Kidney (tissue), 14 donors: ENCODE measurements around the gene HSF4. TPM values are rescaled to one million over a fixed set of nuclear protein-coding genes. Genes with fewer than 3 reads are reported as not detected.

Experiments used
- DNase-seq, 5 donors: peaks; one replicate each; pipeline ENCODE4 v3.0.0-alpha.2; 2013 to 2020
- FAIRE-seq: peaks from 2 replicates; lab custom pipeline; 2012; peaks lifted over from hg19 to GRCh38; lab: Jason Lieb, UNC
- H3K27ac ChIP-seq, 2 donors: one replicate each; pipeline ENCODE4 v1.7.0; 2013; ENCODE audit warnings: low read depth in 2 of 2, low read length in 2 of 2, inconsistent platforms in 1 of 2
- H3K27me3 ChIP-seq: one replicate; pipeline ENCODE4 v1.7.1; 2013; ENCODE audit warnings: low read length, inconsistent platforms; ENCODE audit not compliant: control insufficient read depth, insufficient read depth
- H3K36me3 ChIP-seq, 3 donors: one replicate each; pipeline versions ENCODE4 v1.7.0 to v1.7.1; 2013; ENCODE audit warnings: low read length in 3 of 3, control low read depth in 1 of 3, inconsistent platforms in 1 of 3; ENCODE audit not compliant: insufficient read depth in 3 of 3, control insufficient read depth in 2 of 3
- H3K4me1 ChIP-seq, 3 donors: one replicate each; pipeline versions ENCODE4 v1.7.0 to v1.7.1; 2013; ENCODE audit warnings: low read length in 3 of 3, inconsistent platforms in 1 of 3, low read depth in 1 of 3; ENCODE audit not compliant: control insufficient read depth in 2 of 3, insufficient read depth in 2 of 3
- H3K4me3 ChIP-seq, 3 donors: one replicate each; pipeline versions ENCODE4 v1.7.0 to v1.8.1; 2013; ENCODE audit warnings: low read length in 3 of 3, control low read depth in 1 of 3, inconsistent platforms in 1 of 3
- H3K9ac ChIP-seq, 3 donors: one replicate each; pipeline versions ENCODE4 v1.7.0 to v1.7.1; 2013; ENCODE audit warnings: low read length in 3 of 3, control low read depth in 1 of 3, inconsistent platforms in 1 of 3
- H3K9me3 ChIP-seq, 3 donors: one replicate each; pipeline versions ENCODE4 v1.7.0 to v1.7.1; 2013; ENCODE audit warnings: low read length in 3 of 3, control low read depth in 1 of 3, inconsistent platforms in 1 of 3; ENCODE audit not compliant: control insufficient read depth in 2 of 3, insufficient read depth in 1 of 3
- CTCF ChIP-seq: IDR thresholded peaks from 3 replicates; pipeline ENCODE4 v1.5.1; 2012; ENCODE audit warnings: mild to moderate bottlenecking, moderate library complexity, borderline replicate concordance; ENCODE audit not compliant: insufficient read depth; ENCODE audit errors: extremely low read depth
- intact Hi-C: fragments of 100-400 bp; cut with DNase I; formaldehyde crosslinking; loops from one replicate; pipeline ENCODE4 v1.11.1; 2022
- microRNA-seq: library from miRNA; unstranded; fragments of <30 nt; microRNA quantifications from one replicate; pipeline ENCODE4 v1.2.0, GENCODE V29; 2020
- polyA plus RNA-seq: library from polyadenylated mRNA; stranded (reverse); fragments of 350-450 nt; fragmentation: Illumina TruSeq; extraction: RNeasy Lipid Tissue Mini Kit (QIAGEN cat#74804); gene quantifications from one replicate; pipeline ENCODE4 v1.2.3, GENCODE V29; 2014; ENCODE audit warnings: low read depth, low replicate concordance; ENCODE audit not compliant: insufficient read depth
- total RNA-seq: library from RNA; stranded (reverse); fragmentation: NEBNext Ultra II Directional; extraction: Animal tissue kit (Norgen Biotek cat#: 25700); gene quantifications from one replicate; pipeline ENCODE4 v1.2.1, GENCODE V29; 2021
- donor health status: control.
- donor health status: control.
- donor health status: control.
- donor health status: control.
- donor health status: control.
- donor health status: DM: yes; HTN: yes; CAD: no.
- donor health status: Normal renal cell carcinoma (clear cell type).

The HSF4 gene
- total and polyA plus RNA-seq, 2 donors from 2014 or later = 26.7 to 37.9 TPM

GRCh38 chr16:67213197-67214019 is 48.9 kb downstream of the HSF4 start:
- DNase-seq = no peak
- Histone ChIP-seq H3K4me1 (peaks cover 0 to 6% (median 0%) of the 10 kb centered on the region in 3 donors), H3K9me3 (no peaks in the 10 kb centered on the region), H3K9ac (no peak overlapping the region), H3K4me3 (no peak overlapping the region), H3K27ac (no peak overlapping the region), H3K36me3 (no peaks in the 10 kb centered on the region), H3K27me3 (no peaks in the 10 kb centered on the region)
- TF ChIP-seq CTCF = no peak
- FAIRE-seq = no peak
- intact Hi-C loops = no loop called here

- Histone ChIP-seq H3K9ac (no peak overlapping the region), H3K27ac (no peak overlapping the region), H3K36me3 (no peaks in the 10 kb centered on the region), H3K4me3 (no peak overlapping the region), H3K27me3 (no peaks in the 10 kb centered on the region), H3K9me3 (no peaks in the 10 kb centered on the region), H3K4me1 (peaks cover 0 to 4% (median 0%) of the 10 kb centered on the region in 3 donors)
- TF ChIP-seq CTCF = no peak
- DNase-seq (peak in 1 of 5 donors; percentile 53), FAIRE-seq (no peak)
- intact Hi-C loops = no loop called here
Observed at GRCh38 chr16:67215706-67216105, 51.2 kb downstream of the HSF4 start.

- Histone ChIP-seq H3K4me3 (no peak overlapping the region), H3K9ac (no peak overlapping the region), H3K4me1 (peaks cover 0 to 4% (median 0%) of the 10 kb centered on the region in 3 donors), H3K9me3 (no peaks in the 10 kb centered on the region), H3K36me3 (no peaks in the 10 kb centered on the region), H3K27ac (peak overlapping the region in 1 of 2 donors; percentile 27), H3K27me3 (no peaks in the 10 kb centered on the region)
- DNase-seq (peak in 1 of 5 donors; percentile 33), FAIRE-seq (no peak)
- intact Hi-C loops = no loop called here
- TF ChIP-seq CTCF = no peak
Observed at GRCh38 chr16:67216612-67217490, 52.3 kb downstream of the HSF4 start.

Small RNAs within 50 kb of the gene (microRNA-seq; reads per million reads assigned to microRNA genes)
- 184 reads per million, percentile 62 among the genes with 10 or more reads in this experiment for gene MIR328

Other genes starting within 250 kb of the HSF4 start
- 1,188 TPM for gene CDH16, start 245.9 kb upstream of the HSF4 start, total RNA-seq
- gene CDH16, start 245.9 kb upstream of the HSF4 start, polyA plus RNA-seq = 1,180 TPM
- gene RRAD, start 239.2 kb upstream of the HSF4 start, total RNA-seq = 90.9 TPM
- gene RRAD, start 239.2 kb upstream of the HSF4 start, polyA plus RNA-seq = 14.3 TPM
- gene CIAO2B, start 230.3 kb upstream of the HSF4 start, total RNA-seq = 71.2 TPM
- gene CIAO2B, start 230.3 kb upstream of the HSF4 start, polyA plus RNA-seq = 284 TPM
- gene CES2, start 229.2 kb upstream of the HSF4 start, total RNA-seq = 72.1 TPM
- gene CES2, start 229.2 kb upstream of the HSF4 start, polyA plus RNA-seq = 76.9 TPM
- 2.1 TPM for gene CES3, start 203.5 kb upstream of the HSF4 start, total RNA-seq
- gene CES3, start 203.5 kb upstream of the HSF4 start, polyA plus RNA-seq = 7.8 TPM
- gene CES4A, start 176.2 kb upstream of the HSF4 start, total RNA-seq = 31.7 TPM
- gene CES4A, start 176.2 kb upstream of the HSF4 start, polyA plus RNA-seq = 14.9 TPM
- 57.3 TPM for gene CBFB, start 135.6 kb upstream of the HSF4 start, total RNA-seq
- 9.7 TPM for gene CBFB, start 135.6 kb upstream of the HSF4 start, polyA plus RNA-seq
- 16.9 TPM for gene PHAF1, start 54.8 kb upstream of the HSF4 start, total RNA-seq
- gene PHAF1, start 54.8 kb upstream of the HSF4 start, polyA plus RNA-seq = 14.3 TPM
- gene B3GNT9, start 13.7 kb upstream of the HSF4 start, total RNA-seq = 16.7 TPM
- gene B3GNT9, start 13.7 kb upstream of the HSF4 start, polyA plus RNA-seq = 12.1 TPM
- 27.1 TPM for gene TRADD, start 4.8 kb upstream of the HSF4 start, total RNA-seq
- gene TRADD, start 4.8 kb upstream of the HSF4 start, polyA plus RNA-seq = 30.2 TPM
- gene FBXL8, start 4.8 kb upstream of the HSF4 start, total RNA-seq = 19.8 TPM
- 9.5 TPM for gene FBXL8, start 4.8 kb upstream of the HSF4 start, polyA plus RNA-seq
- gene NOL3, start 5.8 kb downstream of the HSF4 start, total RNA-seq = 36.4 TPM
- 35.3 TPM for gene NOL3, start 5.8 kb downstream of the HSF4 start, polyA plus RNA-seq
- gene MATCAP1, start 19.2 kb downstream of the HSF4 start, total RNA-seq = 38.8 TPM
- gene MATCAP1, start 19.2 kb downstream of the HSF4 start, polyA plus RNA-seq = 15.5 TPM
- gene EXOC3L1, start 25.4 kb downstream of the HSF4 start, total RNA-seq = 7.2 TPM
- 9.9 TPM for gene EXOC3L1, start 25.4 kb downstream of the HSF4 start, polyA plus RNA-seq
- gene E2F4, start 27.4 kb downstream of the HSF4 start, total RNA-seq = 54.4 TPM
- 39.1 TPM for gene E2F4, start 27.4 kb downstream of the HSF4 start, polyA plus RNA-seq
- 24.2 TPM for gene ELMO3, start 34.4 kb downstream of the HSF4 start, total RNA-seq
- 33.1 TPM for gene ELMO3, start 34.4 kb downstream of the HSF4 start, polyA plus RNA-seq
- 47.1 TPM for gene TMEM208, start 62.4 kb downstream of the HSF4 start, total RNA-seq
- 145 TPM for gene TMEM208, start 62.4 kb downstream of the HSF4 start, polyA plus RNA-seq
- 30.4 TPM for gene FHOD1, start 82.7 kb downstream of the HSF4 start, total RNA-seq
- gene FHOD1, start 82.7 kb downstream of the HSF4 start, polyA plus RNA-seq = 21.0 TPM
- gene SLC9A5, start 84.2 kb downstream of the HSF4 start, total RNA-seq = 1.1 TPM
- gene SLC9A5, start 84.2 kb downstream of the HSF4 start, polyA plus RNA-seq = 0.92 TPM
- 10.1 TPM for gene PLEKHG4, start 114.8 kb downstream of the HSF4 start, total RNA-seq
- 2.6 TPM for gene PLEKHG4, start 114.8 kb downstream of the HSF4 start, polyA plus RNA-seq
- gene KCTD19, start 162.0 kb downstream of the HSF4 start, total RNA-seq = 0.31 TPM
- gene KCTD19, start 162.0 kb downstream of the HSF4 start, polyA plus RNA-seq = not detected
- gene LRRC36, start 162.1 kb downstream of the HSF4 start, total RNA-seq = 2.6 TPM
- gene LRRC36, start 162.1 kb downstream of the HSF4 start, polyA plus RNA-seq = 3.1 TPM
- 8.2 TPM for gene TPPP3, start 228.8 kb downstream of the HSF4 start, total RNA-seq
- gene TPPP3, start 228.8 kb downstream of the HSF4 start, polyA plus RNA-seq = 108 TPM